Measurements from ENCODE around the gene STAT5B. TPM values are rescaled to one million over a fixed set of nuclear protein-coding genes. Genes with fewer than 3 reads are reported as not detected.
A peak's percentile ranks its signal among the peaks of the same experiment; 100 is the strongest.

The STAT5B gene
- total and polyA plus RNA-seq, 7 donors = 15.9 to 90.1 (median 68.8) TPM

GRCh38 chr17:42274253-42274542 lies 2.0 kb downstream of the STAT5B start:
- DNase-seq (no peak), ATAC-seq (no peak)
- Histone ChIP-seq H3K27me3 (ENCODE audit: insufficient read depth in 3 of 3, low read length in 2 of 3) (no peaks in the 10 kb centered on the region), H3K9me3 (no peaks in the 10 kb centered on the region), H3K27ac (peak overlapping the region; percentile 89), H3K4me1 (peaks cover 58% of the 10 kb centered on the region), H3K4me3 (peak overlapping the region; percentile 93), H3K36me3 (ENCODE audit: insufficient read depth in 1 of 2, low read depth in 1 of 2) (no peaks in the 10 kb centered on the region)
- TF ChIP-seq CTCF (IDR thresholded peaks at IDR 0.05) = no peak
- WGBS, 3 donors = 65 to 88% (median 66%) methylated on average over 3 of the region's 3 CpGs
- intact Hi-C loops (cut with DNase I) = loop anchor here in 1 of 2 donors (10.0 kb wide), 1 partner anchor 139 kb away; no protein-coding TSS in a partner anchor

- intact Hi-C loops (cut with DNase I) = loop anchor here in 1 of 2 donors (10.0 kb wide), 1 partner anchor 139 kb away; no protein-coding TSS in a partner anchor
- Histone ChIP-seq H3K27me3 (ENCODE audit: insufficient read depth in 3 of 3, low read length in 2 of 3) (no peaks in the 10 kb centered on the region), H3K4me1 (peaks cover 58% of the 10 kb centered on the region), H3K27ac (peak overlapping the region; percentile 89), H3K4me3 (peak overlapping the region; percentile 93), H3K9me3 (no peaks in the 10 kb centered on the region), H3K36me3 (ENCODE audit: insufficient read depth in 1 of 2, low read depth in 1 of 2) (no peaks in the 10 kb centered on the region)
- 59 to 79% (median 64%) methylated on average over 7 of the region's 7 CpGs for WGBS, 3 donors
- ATAC-seq (no peak), DNase-seq (no peak)
- no peak for TF ChIP-seq CTCF (IDR thresholded peaks at IDR 0.05)
Measured at GRCh38 chr17:42273474-42274252, 2.5 kb downstream of the STAT5B start.

GRCh38 chr17:42272162-42272907 lies 3.9 kb downstream of the STAT5B start:
- Histone ChIP-seq H3K4me1 (peaks cover 61% of the 10 kb centered on the region), H3K9me3 (no peaks in the 10 kb centered on the region), H3K36me3 (ENCODE audit: insufficient read depth in 1 of 2, low read depth in 1 of 2) (no peaks in the 10 kb centered on the region), H3K4me3 (no peak overlapping the region), H3K27me3 (ENCODE audit: insufficient read depth in 3 of 3, low read length in 2 of 3) (no peaks in the 10 kb centered on the region), H3K27ac (peak overlapping the region; percentile 44)
- ATAC-seq = no peak
- no peak for DNase-seq
- intact Hi-C loops (cut with DNase I) = loop anchor here in 1 of 2 donors (10.0 kb wide), 1 partner anchor 138 kb away; no protein-coding TSS in a partner anchor
- WGBS, 3 donors = 66 to 76% (median 74%) methylated on average over 7 of the region's 7 CpGs
- TF ChIP-seq CTCF (IDR thresholded peaks at IDR 0.05) = no peak

- intact Hi-C loops (cut with DNase I) = loop anchor here in 1 of 2 donors (10.0 kb wide), 1 partner anchor 137 kb away; no protein-coding TSS in a partner anchor
- Histone ChIP-seq H3K9me3 (no peaks in the 10 kb centered on the region), H3K27ac (peak overlapping the region; percentile 44), H3K36me3 (ENCODE audit: insufficient read depth in 1 of 2, low read depth in 1 of 2) (no peaks in the 10 kb centered on the region), H3K4me1 (peaks cover 63% of the 10 kb centered on the region), H3K4me3 (no peak overlapping the region), H3K27me3 (ENCODE audit: insufficient read depth in 3 of 3, low read length in 2 of 3) (no peaks in the 10 kb centered on the region)
- ATAC-seq = no peak
- no peak for DNase-seq
- TF ChIP-seq CTCF (IDR thresholded peaks at IDR 0.05) = no peak
Measured at GRCh38 chr17:42271779-42272035, 4.5 kb downstream of the STAT5B start.

Data from psoas muscle (tissue), 8 donors.